CD4-positive, alpha-beta T cell treated with Interleukin-21 for 1 hour (primary cell): Measurements from ENCODE around the gene MAGI1.

Source experiments
- DNase-seq: peaks from one replicate; pipeline ENCODE4 v3.0.0-alpha.2; 2020

MAGI1 gene

GRCh38 chr3:65938147-65938546, 100.6 kb downstream of the MAGI1 start:
- no peak for DNase-seq

- DNase-seq = no peak
Measured at GRCh38 chr3:65936908-65937638, 101.6 kb downstream of the MAGI1 start.

- DNase-seq = no peak
Measured at GRCh38 chr3:65935724-65936123, 103.0 kb downstream of the MAGI1 start.

- no peak for DNase-seq
Measured at GRCh38 chr3:65930648-65931047, 108.1 kb downstream of the MAGI1 start.

- no peak for DNase-seq
Measured at GRCh38 chr3:65928110-65928509, 110.6 kb downstream of the MAGI1 start.

GRCh38 chr3:65927576-65927975, 111.1 kb downstream of the MAGI1 start:
- DNase-seq = no peak

GRCh38 chr3:65925254-65925954, 113.3 kb downstream of the MAGI1 start:
- DNase-seq = no peak

- no peak for DNase-seq
Measured at GRCh38 chr3:65924762-65925161, 114.0 kb downstream of the MAGI1 start.

GRCh38 chr3:65922441-65922840, 116.3 kb downstream of the MAGI1 start:
- DNase-seq = no peak

GRCh38 chr3:65919826-65920225, 118.9 kb downstream of the MAGI1 start:
- no peak for DNase-seq

GRCh38 chr3:65915477-65915876, 123.2 kb downstream of the MAGI1 start:
- no peak for DNase-seq

- DNase-seq = no peak
Measured at GRCh38 chr3:65914740-65915367, 123.9 kb downstream of the MAGI1 start.

- no peak for DNase-seq
Measured at GRCh38 chr3:65914032-65914739, 124.5 kb downstream of the MAGI1 start.

- DNase-seq = no peak
Measured at GRCh38 chr3:65912647-65913046, 126.1 kb downstream of the MAGI1 start.

GRCh38 chr3:65908588-65908987, 130.1 kb downstream of the MAGI1 start:
- no peak for DNase-seq

GRCh38 chr3:65907232-65908130, 131.2 kb downstream of the MAGI1 start:
- no peak for DNase-seq

GRCh38 chr3:65905771-65906170, 132.9 kb downstream of the MAGI1 start:
- no peak for DNase-seq

GRCh38 chr3:65904016-65904415, 134.7 kb downstream of the MAGI1 start:
- DNase-seq = no peak

- DNase-seq = no peak
Measured at GRCh38 chr3:65902304-65902793, 136.4 kb downstream of the MAGI1 start.

GRCh38 chr3:65901226-65901625, 137.5 kb downstream of the MAGI1 start:
- no peak for DNase-seq

GRCh38 chr3:65899226-65899625, 139.5 kb downstream of the MAGI1 start:
- no peak for DNase-seq

- no peak for DNase-seq
Measured at GRCh38 chr3:65897766-65898165, 141.0 kb downstream of the MAGI1 start.
